Measurements from ENCODE around the gene RAF1. TPM values are rescaled to one million over a fixed set of nuclear protein-coding genes. Genes with fewer than 3 reads are reported as not detected.
A peak's percentile ranks its signal among the peaks of the same experiment; 100 is the strongest.

The RAF1 gene
- polyA plus RNA-seq, 2 of the 4 experiments (the other 2 are of a cell fraction): 56.2 to 94.6 TPM

- ATAC-seq: peak in 1 of 2 experiments; percentile 9; a peak in 1 of 6 replicates
- no peak for FAIRE-seq
- ChIA-PET CTCF (interaction anchor here (0.8 to 1.3 kb wide), 3 partner anchors 10 to 442 kb away, joined by 3 to 4 read pairs (median 3); no protein-coding TSS in a partner anchor), POLR2A (no interaction called here)
- H3K4me3 ChIP-seq: no peak overlapping the region
- no peaks in the 10 kb centered on the region for H3K9me3 ChIP-seq
- no peak overlapping the region for H3K27ac ChIP-seq
- peaks cover 4% of the 10 kb centered on the region; the same call in 1 of the 3 replicates for H3K4me1 ChIP-seq
- H3K4me2 ChIP-seq: no peak overlapping the region
- no peak for DNase-seq (ENCODE audit: low read depth in 1 of 2, low spot score in 1 of 2)
- WGBS (ENCODE audit: missing lambda C conversion rate): 97% methylated on average over 3 of the region's 3 CpGs
- TF ChIP-seq HOXA7 (CRISPR knock-in tag; IDR thresholded peaks at IDR 0.05) (no peak), ELK1 (IDR thresholded peaks at IDR 0.05; ENCODE audit: low read depth, low read length) (no peak), ATOH8 (CRISPR knock-in tag; IDR thresholded peaks at IDR 0.05; ENCODE audit: low read depth) (no peak), ZC3H11A (IDR thresholded peaks at IDR 0.05) (no peak), HEYL (CRISPR knock-in tag; IDR thresholded peaks at IDR 0.05) (no peak), RNF2 (IDR thresholded peaks at IDR 0.05; ENCODE audit: borderline replicate concordance, low read depth) (no peak), JUNB (IDR thresholded peaks at IDR 0.05) (no peak), MAX (IDR thresholded peaks at IDR 0.05) (no peak), HES2 (IDR thresholded peaks at IDR 0.05) (no peak), CTCF (IDR thresholded peaks at IDR 0.05) (no peak), CEBPB (IDR thresholded peaks at IDR 0.05) (no peak), PHF8 (IDR thresholded peaks at IDR 0.05; ENCODE audit: borderline replicate concordance, low read depth) (no peak), BCL3 (IDR thresholded peaks at IDR 0.05) (no peak), KDM1A (IDR thresholded peaks at IDR 0.05; ENCODE audit: low read depth) (no peak), NR3C1 (IDR thresholded peaks at IDR 0.05) (no peak), USF2 (IDR thresholded peaks at IDR 0.05) (no peak), RFX5 (IDR thresholded peaks at IDR 0.05) (no peak), NPAS2 (CRISPR knock-in tag; IDR thresholded peaks at IDR 0.05; ENCODE audit: borderline replicate concordance) (no peak), BHLHE40 (IDR thresholded peaks at IDR 0.05; ENCODE audit: low read depth, low read length) (no peak)
Measured at GRCh38 chr3:12579456-12579855, 84.5 kb downstream of the RAF1 start.

GRCh38 chr3:12578742-12579141 is 85.2 kb downstream of the RAF1 start:
- ChIA-PET POLR2A (no interaction called here), CTCF (interaction anchor here (0.6 to 1.8 kb wide), 7 partner anchors 9 to 444 kb away, joined by 3 to 5 read pairs (median 3); no protein-coding TSS in a partner anchor)
- Histone ChIP-seq H3K4me2 (no peak overlapping the region), H3K4me3 (no peak overlapping the region), H3K9me3 (no peaks in the 10 kb centered on the region), H3K4me1 (peaks cover 4% of the 10 kb centered on the region; the same call in 1 of the 3 replicates), H3K27ac (no peak overlapping the region)
- WGBS (ENCODE audit: missing lambda C conversion rate): 79% methylated on average over 2 of the region's 2 CpGs
- no peak for TF ChIP-seq RCOR1 (IDR thresholded peaks at IDR 0.05; ENCODE audit: low read depth, low read length)
- no peak for TF ChIP-seq CHD4 (IDR thresholded peaks at IDR 0.05; ENCODE audit: borderline replicate concordance)
- TF ChIP-seq PBX3 (IDR thresholded peaks at IDR 0.05): no peak
- no peak for TF ChIP-seq EP300 (IDR thresholded peaks at IDR 0.05)
- TF ChIP-seq ELK1 (IDR thresholded peaks at IDR 0.05; ENCODE audit: low read depth, low read length): no peak
- TF ChIP-seq CTCF (IDR thresholded peaks at IDR 0.05): 0 out of 3 replicates have a peak, but pooled peaks have one; percentile 5
- no peak for TF ChIP-seq CEBPB (IDR thresholded peaks at IDR 0.05)
- no peak for DNase-seq (ENCODE audit: low read depth in 1 of 2, low spot score in 1 of 2)
- FAIRE-seq: no peak
- ATAC-seq: no peak

Measured in A549 (cell line).